Breast epithelium (tissue), 4 donors: ENCODE measurements around the gene JPH3. TPM values are rescaled to one million over a fixed set of nuclear protein-coding genes. Genes with fewer than 3 reads are reported as not detected.

Source experiments
- DNase-seq, 2 donors: peaks; one replicate each; pipeline ENCODE4 v3.0.0-alpha.2; 2019; ENCODE audit warnings: low spot score in 2 of 2
- H3K27ac ChIP-seq, 2 donors: fragments of 200-600 bp; sonication (generic) in 1 of 2; one replicate each; pipeline ENCODE4 v1.5.1; 2016 to 2019; ENCODE audit warnings: mild to moderate bottlenecking in 1 of 2
- H3K27me3 ChIP-seq, 2 donors: fragments of 200-600 bp; sonication (generic) in 1 of 2; one replicate each; pipeline versions ENCODE4 v1.5.1 to v1.6.0; 2017 to 2019; ENCODE audit warnings: control low read depth in 1 of 2, mild to moderate bottlenecking in 1 of 2
- H3K36me3 ChIP-seq: fragments of 200-600 bp; one replicate; pipeline ENCODE4 v1.5.1; 2019
- H3K4me1 ChIP-seq, 2 donors: fragments of 200-600 bp; sonication (generic); one replicate each; pipeline ENCODE4 v1.5.1; 2016 to 2019; ENCODE audit warnings: control low read depth in 1 of 2
- H3K4me3 ChIP-seq, 3 donors: fragments of 200-600 bp; sonication (generic); 1 replicate in 2 of 3; 2 replicates in 1 of 3; pipeline ENCODE4 v1.5.1; 2016 to 2019; ENCODE audit warnings: mild to moderate bottlenecking in 3 of 3, moderate library complexity in 2 of 3
- H3K9me3 ChIP-seq, 2 donors: fragments of 200-600 bp; sonication (generic) in 1 of 2; one replicate each; pipeline ENCODE4 v1.5.1; 2016 to 2019; ENCODE audit warnings: control low read depth in 1 of 2
- CTCF ChIP-seq, 3 donors: fragments of 450-650 bp; IDR thresholded peaks; one replicate each; pipeline ENCODE4 v1.5.1; 2016 to 2017; ENCODE audit warnings: antibody characterized with exemption in 3 of 3, mild to moderate bottlenecking in 3 of 3, moderate library complexity in 3 of 3
- POLR2A ChIP-seq: fragments of 450-650 bp; IDR thresholded peaks from one replicate; pipeline ENCODE4 v1.6.1; 2016; ENCODE audit warnings: antibody characterized with exemption, mild to moderate bottlenecking, moderate library complexity
- POLR2AphosphoS5 ChIP-seq, 3 donors: sonication (generic); formaldehyde crosslinking; IDR thresholded peaks; one replicate each; pipeline ENCODE4 v1.6.1; 2017; ENCODE audit warnings: antibody characterized with exemption in 3 of 3
- intact Hi-C: fragments of 100-400 bp; cut with DNase I; formaldehyde crosslinking; loops from one replicate; pipeline ENCODE4 v1.15.1; 2023; ENCODE audit warnings: low total_unique reads
- total RNA-seq, 3 donors: library from RNA; depleted of rRNA; stranded (reverse); fragments of >200 nt; gene quantifications; one replicate each; pipeline ENCODE4 v1.1.0, GENCODE V29; 2016

JPH3 gene
- total RNA-seq, 3 donors from 2014 or later, result 0.33 TPM; not detected in 2

GRCh38 chr16:87664792-87665191, 62.5 kb downstream of the JPH3 start:
- Histone ChIP-seq H3K27me3 (peaks cover 0 to 55% of the 10 kb centered on the region in 2 donors), H3K36me3 (no peaks in the 10 kb centered on the region), H3K9me3 (no peaks in the 10 kb centered on the region), H3K4me1 (no peaks in the 10 kb centered on the region), H3K27ac (no peak overlapping the region), H3K4me3 (no peak overlapping the region)
- DNase-seq, result no peak
- intact Hi-C loops, result loop anchor here (5.0 kb wide), 1 partner anchor 1893 kb away; no protein-coding TSS in a partner anchor
- TF ChIP-seq POLR2AphosphoS5 (IDR thresholded peaks at IDR 0.05), result no peak
- no peak for TF ChIP-seq POLR2A
- no peak for TF ChIP-seq CTCF (IDR thresholded peaks at IDR 0.05)

GRCh38 chr16:87665193-87665592, 62.9 kb downstream of the JPH3 start:
- no peak for DNase-seq
- no peak for TF ChIP-seq POLR2AphosphoS5 (IDR thresholded peaks at IDR 0.05)
- no peak for TF ChIP-seq POLR2A
- no peak for TF ChIP-seq CTCF (IDR thresholded peaks at IDR 0.05)
- H3K27ac ChIP-seq, result no peak overlapping the region
- intact Hi-C loops, result no loop called here
- no peaks in the 10 kb centered on the region for H3K9me3 ChIP-seq
- H3K4me1 ChIP-seq, result no peaks in the 10 kb centered on the region
- peaks cover 0 to 54% of the 10 kb centered on the region in 2 donors for H3K27me3 ChIP-seq
- H3K36me3 ChIP-seq, result no peaks in the 10 kb centered on the region
- no peak overlapping the region for H3K4me3 ChIP-seq

- intact Hi-C loops, result no loop called here
- Histone ChIP-seq H3K27ac (no peak overlapping the region), H3K4me1 (no peaks in the 10 kb centered on the region), H3K9me3 (no peaks in the 10 kb centered on the region), H3K4me3 (no peak overlapping the region), H3K36me3 (no peaks in the 10 kb centered on the region), H3K27me3 (peaks cover 0 to 58% of the 10 kb centered on the region in 2 donors)
- TF ChIP-seq POLR2AphosphoS5 (IDR thresholded peaks at IDR 0.05) (no peak), POLR2A (no peak), CTCF (IDR thresholded peaks at IDR 0.05) (no peak)
- DNase-seq, result no peak
These were observed 64.6 kb downstream of the JPH3 start for GRCh38 chr16:87666919-87667318.

GRCh38 chr16:87667443-87667842, 65.1 kb downstream of the JPH3 start:
- intact Hi-C loops, result no loop called here
- H3K9me3 ChIP-seq, result no peaks in the 10 kb centered on the region
- no peaks in the 10 kb centered on the region for H3K36me3 ChIP-seq
- TF ChIP-seq CTCF (IDR thresholded peaks at IDR 0.05), result no peak
- no peak for TF ChIP-seq POLR2AphosphoS5 (IDR thresholded peaks at IDR 0.05)
- TF ChIP-seq POLR2A, result no peak
- no peak overlapping the region for H3K27ac ChIP-seq
- peaks cover 0 to 56% of the 10 kb centered on the region in 2 donors for H3K27me3 ChIP-seq
- no peaks in the 10 kb centered on the region for H3K4me1 ChIP-seq
- no peak for DNase-seq
- H3K4me3 ChIP-seq, result no peak overlapping the region

GRCh38 chr16:87667946-87668345, 65.6 kb downstream of the JPH3 start:
- H3K4me1 ChIP-seq, result no peaks in the 10 kb centered on the region
- no peaks in the 10 kb centered on the region for H3K9me3 ChIP-seq
- intact Hi-C loops, result no loop called here
- H3K27me3 ChIP-seq, result peaks cover 0 to 52% of the 10 kb centered on the region in 2 donors
- DNase-seq, result no peak
- TF ChIP-seq POLR2AphosphoS5 (IDR thresholded peaks at IDR 0.05) (no peak), POLR2A (no peak), CTCF (IDR thresholded peaks at IDR 0.05) (no peak)
- no peak overlapping the region for H3K4me3 ChIP-seq
- no peak overlapping the region for H3K27ac ChIP-seq
- H3K36me3 ChIP-seq, result no peaks in the 10 kb centered on the region
